ENCODE measurements around the gene RHBDF1.

DNA sequence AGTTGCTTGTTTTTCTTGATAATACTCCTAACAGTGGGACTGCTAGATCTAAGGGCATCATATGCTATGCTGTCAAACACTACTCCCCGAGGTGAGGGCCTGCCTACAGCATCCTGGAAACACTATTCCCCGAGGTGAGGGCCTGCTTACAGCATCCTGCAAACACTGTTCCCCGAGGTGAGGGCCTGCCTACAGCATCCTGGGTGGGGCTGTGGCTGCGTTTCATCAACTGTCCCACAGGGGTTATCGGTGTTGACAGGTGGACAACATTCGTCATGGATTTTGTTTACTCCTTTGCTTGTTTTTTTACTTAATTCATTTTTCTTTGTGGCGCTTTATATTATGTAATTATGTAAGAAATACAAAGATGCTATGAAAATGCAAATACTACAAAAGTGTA is 43.6 kb upstream of the RHBDF1 start:
- TF ChIP-seq FOXJ3 (CRISPR knock-in tag; IDR thresholded peaks at IDR 0.05; ENCODE audit: borderline replicate concordance) (no peak), TEAD1 (CRISPR knock-in tag; IDR thresholded peaks at IDR 0.05) (no peak), SMAD3 (CRISPR knock-in tag; IDR thresholded peaks at IDR 0.05; ENCODE audit: borderline replicate concordance) (no peak), FOXP1 (CRISPR knock-in tag; IDR thresholded peaks at IDR 0.05; ENCODE audit: borderline replicate concordance) (no peak), MAX (CRISPR knock-in tag; IDR thresholded peaks at IDR 0.05) (no peak), ZBTB43 (CRISPR knock-in tag; IDR thresholded peaks at IDR 0.05) (no peak), ELF4 (CRISPR knock-in tag; IDR thresholded peaks at IDR 0.05; ENCODE audit: low read depth) (no peak)
- TF ChIP-seq, protein P1, sequence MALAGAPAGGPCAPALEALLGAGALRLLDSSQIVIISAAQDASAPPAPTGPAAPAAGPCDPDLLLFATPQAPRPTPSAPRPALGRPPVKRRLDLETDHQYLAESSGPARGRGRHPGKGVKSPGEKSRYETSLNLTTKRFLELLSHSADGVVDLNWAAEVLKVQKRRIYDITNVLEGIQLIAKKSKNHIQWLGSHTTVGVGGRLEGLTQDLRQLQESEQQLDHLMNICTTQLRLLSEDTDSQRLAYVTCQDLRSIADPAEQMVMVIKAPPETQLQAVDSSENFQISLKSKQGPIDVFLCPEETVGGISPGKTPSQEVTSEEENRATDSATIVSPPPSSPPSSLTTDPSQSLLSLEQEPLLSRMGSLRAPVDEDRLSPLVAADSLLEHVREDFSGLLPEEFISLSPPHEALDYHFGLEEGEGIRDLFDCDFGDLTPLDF (CRISPR knock-in tag; IDR thresholded peaks at IDR 0.05): no peak
- TF ChIP-seq, protein P2, sequence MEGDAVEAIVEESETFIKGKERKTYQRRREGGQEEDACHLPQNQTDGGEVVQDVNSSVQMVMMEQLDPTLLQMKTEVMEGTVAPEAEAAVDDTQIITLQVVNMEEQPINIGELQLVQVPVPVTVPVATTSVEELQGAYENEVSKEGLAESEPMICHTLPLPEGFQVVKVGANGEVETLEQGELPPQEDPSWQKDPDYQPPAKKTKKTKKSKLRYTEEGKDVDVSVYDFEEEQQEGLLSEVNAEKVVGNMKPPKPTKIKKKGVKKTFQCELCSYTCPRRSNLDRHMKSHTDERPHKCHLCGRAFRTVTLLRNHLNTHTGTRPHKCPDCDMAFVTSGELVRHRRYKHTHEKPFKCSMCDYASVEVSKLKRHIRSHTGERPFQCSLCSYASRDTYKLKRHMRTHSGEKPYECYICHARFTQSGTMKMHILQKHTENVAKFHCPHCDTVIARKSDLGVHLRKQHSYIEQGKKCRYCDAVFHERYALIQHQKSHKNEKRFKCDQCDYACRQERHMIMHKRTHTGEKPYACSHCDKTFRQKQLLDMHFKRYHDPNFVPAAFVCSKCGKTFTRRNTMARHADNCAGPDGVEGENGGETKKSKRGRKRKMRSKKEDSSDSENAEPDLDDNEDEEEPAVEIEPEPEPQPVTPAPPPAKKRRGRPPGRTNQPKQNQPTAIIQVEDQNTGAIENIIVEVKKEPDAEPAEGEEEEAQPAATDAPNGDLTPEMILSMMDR (IDR thresholded peaks at IDR 0.05): no peak
- TF ChIP-seq, protein P3, sequence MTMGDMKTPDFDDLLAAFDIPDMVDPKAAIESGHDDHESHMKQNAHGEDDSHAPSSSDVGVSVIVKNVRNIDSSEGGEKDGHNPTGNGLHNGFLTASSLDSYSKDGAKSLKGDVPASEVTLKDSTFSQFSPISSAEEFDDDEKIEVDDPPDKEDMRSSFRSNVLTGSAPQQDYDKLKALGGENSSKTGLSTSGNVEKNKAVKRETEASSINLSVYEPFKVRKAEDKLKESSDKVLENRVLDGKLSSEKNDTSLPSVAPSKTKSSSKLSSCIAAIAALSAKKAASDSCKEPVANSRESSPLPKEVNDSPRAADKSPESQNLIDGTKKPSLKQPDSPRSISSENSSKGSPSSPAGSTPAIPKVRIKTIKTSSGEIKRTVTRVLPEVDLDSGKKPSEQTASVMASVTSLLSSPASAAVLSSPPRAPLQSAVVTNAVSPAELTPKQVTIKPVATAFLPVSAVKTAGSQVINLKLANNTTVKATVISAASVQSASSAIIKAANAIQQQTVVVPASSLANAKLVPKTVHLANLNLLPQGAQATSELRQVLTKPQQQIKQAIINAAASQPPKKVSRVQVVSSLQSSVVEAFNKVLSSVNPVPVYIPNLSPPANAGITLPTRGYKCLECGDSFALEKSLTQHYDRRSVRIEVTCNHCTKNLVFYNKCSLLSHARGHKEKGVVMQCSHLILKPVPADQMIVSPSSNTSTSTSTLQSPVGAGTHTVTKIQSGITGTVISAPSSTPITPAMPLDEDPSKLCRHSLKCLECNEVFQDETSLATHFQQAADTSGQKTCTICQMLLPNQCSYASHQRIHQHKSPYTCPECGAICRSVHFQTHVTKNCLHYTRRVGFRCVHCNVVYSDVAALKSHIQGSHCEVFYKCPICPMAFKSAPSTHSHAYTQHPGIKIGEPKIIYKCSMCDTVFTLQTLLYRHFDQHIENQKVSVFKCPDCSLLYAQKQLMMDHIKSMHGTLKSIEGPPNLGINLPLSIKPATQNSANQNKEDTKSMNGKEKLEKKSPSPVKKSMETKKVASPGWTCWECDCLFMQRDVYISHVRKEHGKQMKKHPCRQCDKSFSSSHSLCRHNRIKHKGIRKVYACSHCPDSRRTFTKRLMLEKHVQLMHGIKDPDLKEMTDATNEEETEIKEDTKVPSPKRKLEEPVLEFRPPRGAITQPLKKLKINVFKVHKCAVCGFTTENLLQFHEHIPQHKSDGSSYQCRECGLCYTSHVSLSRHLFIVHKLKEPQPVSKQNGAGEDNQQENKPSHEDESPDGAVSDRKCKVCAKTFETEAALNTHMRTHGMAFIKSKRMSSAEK (CRISPR knock-in tag; IDR thresholded peaks at IDR 0.05; ENCODE audit: borderline replicate concordance): no peak

Measured in WTC11 (cell line).